Measurements from ENCODE around the gene CNTNAP2. TPM values are rescaled to one million over a fixed set of nuclear protein-coding genes. Genes with fewer than 3 reads are reported as not detected.
"Not testable (repeated sequence)": the region's sequence is repeated elsewhere in the genome, so short reads cannot be mapped to it uniquely, and the experiment has no call there.

CNTNAP2 gene
- polyA plus RNA-seq, 4 donors, result 22.5 to 28.4 (median 26.7) TPM

DNA sequence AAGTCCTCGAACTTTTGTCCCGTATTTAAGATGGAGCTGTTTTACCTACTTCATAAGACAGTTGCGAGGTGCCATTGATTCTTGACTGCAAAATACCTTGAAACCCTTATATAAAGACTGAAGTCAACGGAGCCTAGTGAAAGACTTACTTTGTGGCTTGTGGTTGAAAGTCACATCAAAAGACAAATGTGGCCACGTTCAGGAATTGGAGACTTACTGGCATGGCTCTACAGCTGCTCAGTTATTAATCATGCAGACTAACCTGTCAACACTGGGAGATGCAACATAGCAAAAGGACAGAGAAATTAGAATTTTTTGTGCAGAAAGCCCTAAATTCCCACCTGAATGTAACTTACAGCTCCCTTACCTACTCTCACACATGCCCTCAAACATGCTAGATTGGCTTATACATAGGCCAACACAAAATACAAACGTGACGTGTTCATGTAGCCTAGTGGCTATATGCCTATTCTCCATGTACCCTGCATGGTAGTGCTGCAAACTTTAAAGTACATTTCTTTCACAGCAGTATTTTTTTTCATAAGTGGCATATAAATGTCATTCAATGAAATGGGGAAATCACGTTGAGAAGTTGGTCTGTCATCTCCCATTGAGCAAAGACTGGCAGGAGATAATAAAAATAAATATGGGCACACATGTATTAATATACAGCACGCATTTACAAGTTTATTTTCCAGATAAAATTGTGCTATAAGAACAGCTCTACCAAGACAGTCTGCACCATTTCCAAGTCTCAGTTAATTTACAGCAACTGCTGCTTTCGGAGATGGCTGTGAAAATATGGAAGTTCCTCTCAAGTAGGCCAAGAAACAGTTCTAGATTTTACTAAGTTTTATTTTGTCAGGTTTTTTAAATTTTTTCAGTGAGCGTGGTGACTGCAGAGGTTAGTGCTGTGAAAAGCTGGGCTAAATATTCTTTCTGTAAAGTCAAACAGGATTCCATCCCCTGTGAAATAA, 2303.5 kb downstream of the CNTNAP2 start:
- DNase-seq (ENCODE audit: low read depth in 4 of 4, low spot score in 3 of 4), result no peak

DNA sequence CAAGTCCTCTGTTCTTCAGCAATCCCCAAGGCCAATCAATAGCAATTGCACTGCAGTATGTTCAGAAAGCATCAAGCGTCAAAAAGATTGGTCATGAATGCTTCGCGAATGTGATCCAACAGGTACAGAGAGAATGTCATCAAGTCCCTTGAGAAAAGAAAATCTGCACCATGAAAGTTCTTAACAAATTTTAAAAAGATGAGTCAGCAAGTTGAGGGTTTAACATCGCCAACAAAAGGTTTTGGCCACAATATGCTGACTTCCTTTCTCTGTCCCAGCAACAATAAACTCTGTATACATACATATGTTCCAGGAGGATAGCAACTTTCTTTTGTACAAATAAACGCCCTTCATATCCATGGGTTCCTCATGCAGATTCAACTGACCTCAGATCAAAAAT, 2305.4 kb downstream of the CNTNAP2 start:
- no peak for DNase-seq (ENCODE audit: low read depth in 4 of 4, low spot score in 3 of 4)

DNA sequence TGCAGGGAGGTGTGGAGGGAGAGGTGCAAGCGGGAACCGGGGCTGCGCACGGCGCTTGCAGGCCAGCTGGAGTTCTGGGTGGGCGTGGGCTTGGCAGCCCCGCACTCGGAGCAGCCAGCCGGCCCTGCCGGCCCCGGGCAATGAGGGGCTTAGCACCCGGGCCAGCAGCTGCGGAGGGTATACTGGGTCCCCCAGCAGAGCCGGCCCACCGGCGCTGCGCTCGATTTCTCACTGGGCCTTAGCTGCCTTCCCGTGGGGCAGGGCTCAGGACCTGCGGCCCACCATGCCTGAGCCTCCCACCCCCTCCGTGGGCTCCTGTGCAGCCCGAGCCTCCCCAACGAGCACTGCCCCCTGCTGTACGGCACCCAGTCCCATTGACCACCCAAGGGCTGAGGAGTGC, 2309.8 kb downstream of the CNTNAP2 start:
- not testable (repeated sequence) for DNase-seq (ENCODE audit: low read depth in 4 of 4, low spot score in 3 of 4)

DNA sequence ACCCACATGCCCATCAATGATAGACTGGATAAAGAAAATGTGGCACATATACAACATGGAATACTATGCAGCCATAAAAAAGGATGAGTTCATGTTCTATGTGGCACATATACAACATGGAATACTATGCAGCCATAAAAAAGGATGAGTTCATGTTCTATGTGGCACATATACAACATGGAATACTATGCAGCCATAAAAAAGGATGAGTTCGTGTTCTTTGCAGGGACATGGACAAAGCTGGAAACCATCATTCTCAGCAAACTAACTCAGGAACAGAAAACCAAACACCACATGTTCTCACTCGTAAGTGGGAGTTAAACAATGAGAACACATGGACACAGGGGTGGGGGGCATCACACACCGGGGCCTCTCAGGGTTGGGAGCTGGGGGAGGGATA, 2314.1 kb downstream of the CNTNAP2 start:
- not testable (repeated sequence) for DNase-seq (ENCODE audit: low read depth in 4 of 4, low spot score in 3 of 4)

DNA sequence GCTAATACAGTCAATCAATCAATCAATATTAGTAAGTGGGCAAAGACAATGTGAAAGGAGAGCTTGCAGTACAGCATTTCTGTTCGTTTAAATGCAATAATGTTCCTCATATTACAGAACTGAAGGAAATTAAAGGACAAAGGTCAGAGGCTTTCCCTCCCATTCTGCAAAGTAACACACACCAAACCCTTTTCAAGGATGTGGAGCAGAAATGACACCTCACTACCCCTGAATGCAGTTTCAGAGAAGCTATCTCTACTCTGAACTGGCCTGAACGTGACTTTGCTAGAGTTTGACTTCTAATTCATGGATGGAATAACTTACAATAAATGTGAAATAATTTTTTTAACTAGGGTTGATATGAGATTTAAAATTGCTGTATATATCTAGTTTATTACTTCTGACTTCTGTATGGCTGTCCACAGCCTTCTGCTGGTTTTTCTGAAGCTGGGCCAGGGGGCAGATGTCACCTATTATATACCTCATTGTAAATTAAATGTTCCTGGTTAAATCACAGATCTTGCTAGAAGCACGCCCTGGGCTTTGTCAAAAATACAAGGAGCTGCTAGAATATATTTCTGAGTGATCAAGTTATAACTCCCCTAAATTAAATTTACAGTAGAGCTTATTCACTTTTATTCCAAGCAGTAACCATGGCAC, 2317.1 kb downstream of the CNTNAP2 start:
- DNase-seq (ENCODE audit: low read depth in 4 of 4, low spot score in 3 of 4), result no peak

DNA sequence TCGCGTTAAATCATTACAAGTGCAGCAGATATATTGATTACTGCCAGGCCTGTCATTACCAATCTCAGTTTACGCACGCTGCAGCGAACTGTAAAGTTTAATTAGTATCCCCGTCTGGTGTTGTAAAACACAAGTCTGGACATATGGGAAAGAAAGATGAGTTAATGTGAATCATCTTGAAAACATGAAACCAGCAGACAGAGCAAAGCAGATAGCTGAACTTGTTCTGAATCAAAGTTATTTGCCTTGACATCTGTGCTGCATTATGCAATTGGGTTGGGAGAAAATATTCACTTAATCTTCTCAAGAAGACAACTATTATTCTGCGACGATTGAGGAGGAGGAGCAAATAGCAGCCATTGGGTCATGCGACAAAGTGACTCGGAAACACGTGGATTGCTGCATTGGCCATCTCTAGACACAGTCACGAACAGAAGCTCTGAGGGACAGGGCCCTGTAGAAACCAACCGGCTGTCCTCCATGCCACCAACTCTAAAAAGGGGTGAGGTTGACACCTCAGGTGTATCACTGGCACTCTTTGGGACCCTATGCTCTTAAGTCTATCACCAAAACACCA, 2317.7 kb downstream of the CNTNAP2 start:
- no peak for DNase-seq (ENCODE audit: low read depth in 4 of 4, low spot score in 3 of 4)

DNA sequence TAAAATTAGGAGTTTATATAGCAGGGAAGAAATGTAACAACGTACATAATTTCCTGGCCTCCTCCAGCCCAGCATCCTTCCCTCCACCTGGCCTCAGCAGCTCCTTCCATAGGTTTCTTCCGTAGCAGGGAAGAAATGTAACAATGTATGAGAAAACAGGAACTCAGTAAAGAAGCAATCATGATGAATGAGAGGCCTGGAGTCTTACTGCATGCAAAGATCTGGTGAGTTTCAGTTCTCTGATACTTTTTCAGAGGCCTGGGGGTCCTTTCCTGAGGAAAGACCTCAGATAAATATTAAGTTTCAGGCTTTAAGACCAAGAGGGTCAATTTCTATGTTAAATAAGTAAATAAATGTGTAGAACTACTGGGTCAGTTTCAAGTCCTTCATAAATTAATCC, 2318.3 kb downstream of the CNTNAP2 start:
- DNase-seq (ENCODE audit: low read depth in 4 of 4, low spot score in 3 of 4), result no peak

DNA sequence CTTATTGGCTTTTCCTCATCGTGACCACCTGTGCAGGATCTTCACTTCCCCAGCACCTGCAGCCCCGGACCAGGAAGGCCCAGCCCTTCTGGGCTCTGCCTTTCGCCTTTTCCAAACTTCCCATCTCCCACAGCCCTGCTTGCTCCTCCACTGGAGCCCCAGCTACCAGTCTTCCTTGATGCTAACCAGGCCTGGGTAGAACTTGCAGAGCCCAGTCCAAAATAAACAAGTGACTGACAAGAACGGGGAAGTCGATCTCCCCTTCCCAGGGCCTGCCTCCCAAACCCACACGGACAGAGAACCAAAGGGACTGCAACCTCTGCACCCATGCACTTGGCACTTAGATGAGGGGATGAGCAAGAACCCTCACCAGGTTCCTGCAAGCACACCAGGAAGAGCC, 2319.1 kb downstream of the CNTNAP2 start:
- DNase-seq (ENCODE audit: low read depth in 4 of 4, low spot score in 3 of 4), result no peak

DNA sequence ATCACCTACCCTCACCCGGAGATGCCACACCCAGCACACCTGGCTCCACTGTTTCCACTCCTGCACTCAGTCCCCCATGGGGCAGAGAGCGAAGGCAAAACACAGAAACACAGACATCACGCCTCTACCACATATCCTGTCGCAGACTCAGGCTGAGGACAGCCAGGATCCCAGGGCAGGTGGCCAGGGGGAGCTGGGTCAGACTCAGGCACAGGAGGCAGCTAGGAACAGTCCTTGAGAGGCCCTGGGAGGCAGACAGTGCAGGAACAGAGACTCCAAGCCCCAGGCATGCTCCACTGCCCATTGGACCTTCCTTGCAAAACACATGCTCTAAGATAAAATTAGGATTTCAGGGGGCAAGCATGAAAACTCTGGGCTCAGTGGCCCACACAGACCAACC, 2319.5 kb downstream of the CNTNAP2 start:
- DNase-seq (ENCODE audit: low read depth in 4 of 4, low spot score in 3 of 4), result no peak

DNA sequence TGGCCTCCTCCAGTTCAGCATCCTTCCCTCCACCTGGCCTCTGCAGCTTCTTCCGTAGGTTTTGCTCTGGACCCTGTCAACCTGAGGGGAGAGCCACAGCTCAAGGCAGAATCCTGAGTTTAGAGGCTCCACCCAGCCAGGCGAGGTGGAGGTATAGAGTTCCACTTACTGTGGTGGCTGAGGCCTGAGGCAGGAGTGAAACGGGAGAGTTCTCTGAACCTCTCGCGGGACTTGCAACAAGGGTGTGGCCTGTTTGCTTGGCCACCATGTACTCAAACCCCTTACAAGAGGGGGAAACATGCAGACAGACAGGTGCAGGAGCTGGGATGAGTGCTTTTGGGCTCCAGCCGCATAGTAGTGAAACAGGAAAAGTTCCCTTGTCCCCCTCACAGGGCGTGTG, 2320.0 kb downstream of the CNTNAP2 start:
- DNase-seq (ENCODE audit: low read depth in 4 of 4, low spot score in 3 of 4), result no peak

DNA sequence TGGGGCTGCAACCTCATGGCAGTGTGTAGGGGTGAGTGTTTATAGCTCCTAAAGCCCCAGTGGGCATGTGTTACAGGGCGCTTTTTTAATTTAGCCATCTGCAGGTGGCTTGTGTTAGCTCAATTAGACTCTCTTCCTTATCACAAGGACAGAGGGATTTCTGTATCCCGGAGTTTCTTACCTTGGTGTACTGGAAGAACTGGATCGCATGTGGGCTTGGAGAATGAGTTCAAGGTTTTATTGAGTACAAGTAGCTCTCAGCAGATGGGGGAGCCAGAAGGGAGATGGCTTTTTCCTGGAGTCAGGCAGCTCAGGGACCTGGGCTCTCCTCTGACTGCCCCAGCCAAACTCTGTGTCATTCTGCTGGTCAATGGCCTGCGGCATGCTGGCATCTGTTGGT, 2320.4 kb downstream of the CNTNAP2 start:
- no peak for DNase-seq (ENCODE audit: low read depth in 4 of 4, low spot score in 3 of 4)

DNA sequence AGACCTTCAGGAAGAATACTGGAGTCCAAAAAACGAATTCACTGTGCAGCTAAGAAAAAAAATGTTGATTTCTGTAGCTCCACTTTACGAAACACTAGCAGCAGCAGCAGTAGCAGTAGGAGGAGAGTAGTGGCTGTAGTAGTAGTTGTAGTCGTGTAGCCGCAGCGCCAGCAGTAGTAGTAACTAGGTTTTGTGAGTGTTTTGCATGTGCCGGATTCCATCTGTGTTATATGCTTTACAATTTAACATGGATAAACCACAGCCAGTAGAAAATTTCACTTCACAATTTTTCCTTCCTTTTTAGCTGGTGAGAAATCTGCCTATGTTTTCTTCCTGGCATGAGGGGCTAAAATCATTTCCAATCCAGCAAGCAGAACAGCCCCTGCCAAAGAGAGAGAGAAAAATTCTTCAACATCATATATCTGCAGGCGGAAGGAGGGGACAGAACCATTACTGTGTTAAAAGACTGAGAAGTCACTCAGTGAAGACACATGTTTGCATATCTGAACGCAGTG, 2325.6 kb downstream of the CNTNAP2 start:
- no peak for DNase-seq (ENCODE audit: low read depth in 4 of 4, low spot score in 3 of 4)

DNA sequence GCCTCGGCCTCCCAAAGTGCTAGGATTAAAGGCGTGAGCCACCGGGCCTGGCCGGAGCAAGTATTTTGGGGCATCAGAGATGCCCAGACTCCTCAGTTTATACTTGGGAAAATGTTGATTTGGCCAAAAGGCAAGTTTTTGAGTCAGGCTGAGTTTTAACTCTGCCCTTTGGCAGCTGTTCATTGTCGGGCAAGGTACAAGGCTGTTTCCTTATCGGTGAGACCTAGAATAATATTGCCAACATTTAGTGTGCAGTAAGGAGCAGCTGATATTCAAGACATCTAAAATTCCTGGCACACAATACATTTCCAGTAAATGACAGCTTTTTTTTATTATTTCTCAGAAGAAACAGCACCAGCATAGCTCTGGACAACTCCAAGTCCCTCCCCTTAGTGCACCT, 2326.3 kb downstream of the CNTNAP2 start:
- no peak for DNase-seq (ENCODE audit: low read depth in 4 of 4, low spot score in 3 of 4)

DNA sequence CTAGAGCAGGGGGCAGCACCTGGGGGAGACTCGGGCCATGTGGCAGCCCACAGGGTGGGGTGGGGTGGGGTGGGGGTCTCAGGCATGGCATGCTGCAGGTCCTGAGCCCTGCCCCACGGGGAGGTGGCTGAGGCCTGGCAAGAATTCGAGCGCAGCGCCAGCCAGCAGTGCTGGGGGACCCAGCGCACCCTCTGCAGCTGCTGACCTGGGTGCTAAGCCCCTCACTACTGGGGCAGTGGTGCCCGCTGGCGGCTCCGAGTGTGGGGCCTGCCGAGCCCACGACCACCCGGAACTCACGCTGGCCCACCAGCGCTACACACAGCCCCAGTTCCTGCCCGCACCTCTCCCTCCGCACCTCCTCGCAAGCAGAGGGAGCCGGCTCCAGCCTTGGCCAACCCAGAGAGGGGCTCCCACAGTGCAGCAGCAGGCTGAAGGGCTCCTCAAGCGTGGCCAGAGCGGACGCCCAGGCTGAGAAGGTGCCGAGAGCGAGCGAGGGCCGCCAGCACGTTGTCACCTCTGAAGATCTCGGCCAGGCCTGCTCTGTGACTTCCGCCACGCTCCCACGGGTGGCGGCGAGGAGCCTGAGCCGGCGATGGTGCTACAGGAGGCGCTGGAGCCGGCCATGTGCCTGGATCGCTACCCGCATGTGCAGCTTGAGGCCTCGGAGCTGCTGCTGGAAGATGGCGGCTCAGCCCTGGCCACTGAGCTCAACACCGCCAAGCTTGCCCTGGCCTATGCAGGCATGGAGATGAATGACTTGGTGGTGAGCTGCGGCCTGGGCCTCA, 2328.9 kb downstream of the CNTNAP2 start:
- no peak for DNase-seq (ENCODE audit: low read depth in 4 of 4, low spot score in 3 of 4)

DNA sequence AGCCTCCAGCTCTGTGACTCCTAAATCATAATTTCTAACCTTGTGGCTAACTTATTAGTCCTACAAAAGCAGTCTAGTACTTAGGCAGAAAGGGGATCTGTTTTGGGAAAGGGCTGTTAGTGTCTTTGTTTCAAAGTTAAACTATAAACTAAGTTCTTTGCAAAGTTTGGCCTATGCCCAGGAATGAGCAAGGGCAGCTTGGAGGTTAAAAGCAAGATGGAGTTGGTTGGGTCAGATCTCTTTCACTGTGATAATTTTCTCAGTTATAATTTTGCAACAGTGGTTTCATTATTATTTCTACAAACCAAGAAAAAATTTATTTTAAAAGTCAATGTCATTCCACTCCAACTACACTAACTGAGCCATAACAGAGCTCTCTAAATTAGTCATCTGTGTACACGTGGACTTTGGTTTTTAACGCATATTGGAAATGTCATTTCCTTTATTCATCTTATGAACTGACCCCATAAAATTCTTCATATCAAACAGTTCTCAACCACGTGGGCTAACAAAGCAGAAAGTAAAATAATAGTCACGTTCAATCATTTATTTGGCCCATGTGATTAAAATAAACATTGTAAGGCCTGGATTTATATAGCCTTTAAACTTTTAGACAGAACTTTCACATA, 2330.7 kb downstream of the CNTNAP2 start:
- DNase-seq (ENCODE audit: low read depth in 4 of 4, low spot score in 3 of 4), result peak in 1 of 4 donors; percentile 10

DNA sequence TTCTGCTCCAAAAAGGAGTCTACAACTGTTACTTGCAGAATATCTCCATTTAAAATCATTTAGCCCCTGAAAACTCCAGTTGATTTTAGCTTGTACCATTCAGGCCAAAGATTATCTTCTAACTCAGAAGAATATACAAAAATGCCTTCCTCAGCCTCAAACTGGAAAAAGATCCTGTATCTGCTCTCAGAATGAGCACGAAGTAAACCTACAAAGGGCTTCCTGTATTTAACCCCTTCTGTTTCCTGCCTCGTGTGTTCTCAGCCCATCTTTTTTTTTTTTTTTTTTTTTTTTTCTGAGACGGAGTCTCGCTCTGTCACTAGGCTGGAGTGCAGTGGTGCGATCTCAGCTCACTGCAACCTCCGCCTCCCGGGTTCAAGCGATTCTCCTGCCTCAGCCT, 2334.9 kb downstream of the CNTNAP2 start:
- DNase-seq (ENCODE audit: low read depth in 4 of 4, low spot score in 3 of 4), result not testable (repeated sequence)

DNA sequence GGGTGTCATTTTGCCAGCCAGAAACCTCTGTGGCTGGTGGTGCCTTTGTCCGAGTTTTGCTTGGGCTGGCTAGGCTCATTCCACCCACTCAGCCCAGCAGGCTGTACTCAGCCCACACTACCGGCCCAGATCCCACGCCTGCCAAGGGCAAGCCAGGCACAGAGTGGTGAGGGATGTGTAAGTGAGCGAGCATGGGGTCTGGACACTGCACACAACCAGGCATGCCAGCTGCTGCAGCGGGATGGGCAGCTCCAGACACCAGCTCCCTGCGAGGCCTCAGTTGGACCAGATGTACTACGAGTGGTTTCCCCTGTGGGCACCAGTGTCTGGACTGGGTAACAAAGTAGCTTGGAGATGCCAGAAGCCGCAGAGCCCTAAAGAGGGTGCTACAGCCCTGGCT, 2339.8 kb downstream of the CNTNAP2 start:
- no peak for DNase-seq (ENCODE audit: low read depth in 4 of 4, low spot score in 3 of 4)

DNA sequence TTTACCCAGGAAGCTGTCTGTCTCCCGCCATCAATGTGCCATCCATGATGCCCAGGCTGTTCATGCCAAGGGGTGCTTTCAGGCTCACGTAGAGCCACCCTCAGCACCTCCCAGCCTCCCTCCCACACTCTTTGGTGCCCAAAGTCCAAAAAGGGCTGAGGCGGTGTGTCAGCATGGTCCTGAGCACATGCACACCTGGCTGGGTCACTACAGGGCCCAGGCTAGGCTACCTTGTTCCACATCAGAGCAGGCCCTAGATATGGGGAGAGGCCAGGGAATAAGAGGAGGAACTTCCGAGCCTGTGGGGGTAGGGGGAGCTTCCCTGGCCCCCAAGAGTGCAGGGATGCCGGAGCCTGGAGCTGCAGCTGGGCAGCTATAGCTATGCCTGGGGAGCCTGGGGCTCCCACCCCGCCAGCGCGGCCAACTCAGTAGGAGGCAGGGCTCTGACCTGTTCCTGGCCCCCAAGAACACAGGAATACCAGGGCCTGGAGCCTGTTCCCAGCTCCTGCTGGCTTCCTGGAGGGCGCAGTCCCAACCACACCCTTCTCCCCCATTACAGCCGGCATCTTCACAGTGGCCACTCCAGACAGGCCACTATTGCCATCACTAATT, 2340.8 kb downstream of the CNTNAP2 start:
- DNase-seq (ENCODE audit: low read depth in 4 of 4, low spot score in 3 of 4), result no peak

DNA sequence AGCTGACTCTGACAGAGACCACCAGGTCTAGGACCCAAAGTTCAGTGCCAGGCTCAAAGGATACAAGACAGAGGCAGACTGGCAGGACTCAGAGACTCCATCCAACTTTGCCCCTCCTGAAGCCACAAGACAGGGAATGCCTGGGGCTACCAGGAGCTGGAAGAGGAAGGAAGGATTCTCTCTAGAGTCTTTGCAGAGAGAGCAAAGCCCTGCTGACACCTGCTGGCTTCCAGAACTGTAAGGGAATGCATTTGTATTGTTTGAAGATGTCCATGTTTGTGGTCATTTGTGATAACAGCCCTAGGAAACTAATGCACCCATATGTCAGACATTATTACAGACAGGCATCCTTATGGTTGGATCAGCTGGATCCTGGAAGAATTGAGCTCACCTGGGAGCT, 2341.7 kb downstream of the CNTNAP2 start:
- DNase-seq (ENCODE audit: low read depth in 4 of 4, low spot score in 3 of 4), result no peak

Measured in right renal pelvis (tissue), 4 donors.